ENCODE data around the gene SCNN1A.

Gene SCNN1A

GRCh38 chr12:6315704-6316597 is 59.4 kb downstream of the SCNN1A start:
- no peak for DNase-seq

DNA sequence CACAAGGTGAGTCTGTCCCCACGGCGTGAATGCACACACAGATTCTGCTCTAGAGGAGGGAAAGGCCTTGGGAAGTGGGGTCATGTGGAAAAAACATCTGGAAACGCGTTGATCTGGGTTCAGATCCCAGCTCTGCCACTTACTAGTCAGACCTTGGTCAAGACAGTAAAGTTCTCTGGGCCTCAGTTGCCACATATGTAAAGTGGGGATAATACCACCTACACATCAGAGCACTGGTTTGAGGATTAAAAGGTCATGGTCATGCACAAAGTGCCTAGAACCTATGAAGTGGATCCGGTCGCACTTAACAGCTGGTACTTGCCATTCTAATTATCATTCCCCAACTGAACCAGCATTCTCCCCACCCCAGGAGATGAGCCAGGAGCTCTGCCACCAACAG is 60.2 kb downstream of the SCNN1A start:
- DNase-seq = no peak

DNA sequence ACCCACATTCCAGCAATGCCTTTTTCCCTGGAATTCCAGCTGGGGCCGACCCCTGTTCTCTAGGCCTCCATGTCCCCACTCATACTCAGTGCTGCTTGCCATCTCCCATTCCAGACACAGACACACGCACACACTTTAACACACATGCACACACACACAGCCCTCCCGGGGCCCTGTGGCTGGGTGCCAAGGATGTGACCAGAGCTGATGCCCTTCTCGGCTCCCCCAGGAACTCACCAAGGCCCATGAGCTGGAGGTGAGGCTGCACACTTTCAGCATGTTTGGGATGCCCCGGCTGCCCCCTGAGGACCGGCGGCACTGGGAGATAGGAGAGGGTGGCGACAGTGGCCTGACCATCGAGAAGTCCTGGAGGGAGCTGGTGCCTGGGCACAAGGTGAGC is 60.6 kb downstream of the SCNN1A start:
- no peak for DNase-seq

DNA sequence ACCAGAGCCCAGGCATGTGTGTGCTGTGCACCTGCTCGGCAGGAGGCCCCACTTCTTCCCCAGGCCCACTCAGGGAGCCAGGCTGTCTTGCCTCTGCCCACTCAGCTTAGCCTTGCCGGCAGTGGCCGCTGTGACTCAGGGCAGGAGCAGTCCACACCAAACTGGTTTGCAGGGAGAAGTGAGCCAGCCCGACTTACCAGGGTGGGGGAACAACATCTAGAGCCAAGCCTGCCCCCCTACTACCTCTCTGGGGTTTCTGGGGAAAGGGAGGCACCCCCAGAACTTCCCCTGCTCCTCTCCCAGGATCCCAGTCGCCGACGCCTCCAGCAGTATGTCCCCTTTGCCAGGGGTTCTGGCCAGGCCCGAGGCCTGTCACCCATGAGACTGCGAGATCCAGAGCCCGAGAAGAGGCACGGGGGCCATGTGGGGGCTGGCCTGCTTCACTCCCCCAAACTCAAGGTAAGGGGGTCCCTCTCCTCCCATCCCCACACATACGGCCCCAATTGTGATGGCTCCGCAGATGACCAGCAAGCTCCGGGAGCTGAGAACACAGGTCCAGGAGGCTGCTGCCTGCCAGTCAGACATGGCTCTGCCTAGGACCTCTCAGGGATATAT is 61.9 kb downstream of the SCNN1A start:
- no peak for DNase-seq

- no peak for DNase-seq
Observed at GRCh38 chr12:6312529-6313325, 62.6 kb downstream of the SCNN1A start.

DNA sequence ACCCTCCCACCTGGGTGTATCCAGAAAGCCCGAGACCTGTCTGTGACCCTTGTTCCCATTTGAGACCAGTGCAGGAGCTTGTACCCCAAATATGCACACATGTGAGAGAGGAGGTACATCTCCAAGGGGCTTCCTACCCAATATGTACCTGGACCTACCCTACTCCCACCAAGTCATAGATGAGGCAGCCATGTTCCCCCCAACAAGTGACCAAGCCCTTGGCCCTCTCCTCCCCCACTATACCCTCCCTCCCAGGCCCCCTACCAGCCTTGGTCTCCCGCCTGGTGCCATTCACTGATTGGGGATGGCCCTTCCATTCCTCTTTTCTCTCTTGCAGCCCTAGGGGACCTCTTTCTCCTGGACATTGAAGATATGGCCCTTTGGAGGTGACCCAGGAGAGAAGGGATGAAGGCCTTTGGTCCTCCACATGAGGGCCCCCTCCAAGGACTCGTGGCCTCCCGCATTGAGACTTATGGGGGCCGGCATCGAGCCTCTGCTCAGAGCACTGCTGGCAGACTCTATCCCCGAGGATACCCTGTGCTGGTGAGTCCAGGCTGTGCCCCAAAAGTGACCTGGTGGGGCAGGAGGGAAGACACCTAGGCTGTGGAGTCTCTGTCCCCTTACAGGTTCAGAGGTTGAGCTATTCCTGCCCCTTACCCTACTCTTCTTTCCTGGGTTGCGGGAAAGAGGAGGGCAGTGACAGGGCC is 63.4 kb downstream of the SCNN1A start:
- DNase-seq = no peak

DNA sequence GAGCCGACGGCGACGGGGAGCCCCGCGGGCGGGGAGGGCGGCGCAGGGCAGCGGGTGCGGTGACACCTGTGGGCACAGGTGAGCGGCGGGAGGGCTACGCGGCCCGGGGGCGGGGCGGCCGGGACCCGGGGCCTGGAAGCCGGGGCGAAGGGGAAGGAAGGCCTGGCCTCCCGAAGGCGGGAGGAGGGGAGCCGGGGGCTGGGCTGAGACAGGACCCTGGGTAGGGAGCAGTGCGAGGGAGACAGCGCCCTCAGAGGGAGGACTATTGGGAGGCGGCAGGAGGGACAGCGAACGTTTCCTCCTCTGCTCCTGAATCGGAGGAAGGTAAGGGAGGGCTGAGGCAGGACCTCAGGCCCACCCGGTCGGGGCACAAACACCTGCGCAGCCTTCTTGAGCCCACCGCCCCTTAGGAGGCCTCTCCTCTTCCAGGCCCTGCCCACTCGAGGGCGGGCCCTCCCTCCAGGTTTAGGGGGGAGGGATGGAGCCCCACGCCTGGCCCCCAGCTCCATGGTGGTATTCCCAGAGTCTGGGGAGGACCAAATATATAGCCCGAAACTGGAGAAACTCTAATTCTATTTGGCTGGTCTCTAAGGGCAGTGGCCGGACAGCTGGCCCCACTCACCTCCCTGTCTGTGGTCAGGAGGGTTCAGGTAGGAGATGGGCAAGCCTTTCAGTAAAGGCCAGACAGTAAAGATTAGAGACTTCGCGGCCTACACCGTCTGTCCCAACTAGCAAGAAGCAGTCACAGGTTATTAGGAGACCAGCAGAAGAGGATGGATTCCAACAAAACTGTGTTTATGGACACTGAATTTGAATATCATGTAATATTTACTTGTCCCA is 64.4 kb downstream of the SCNN1A start:
- no peak for DNase-seq

- DNase-seq = no peak
Observed at GRCh38 chr12:6307529-6307928, 67.8 kb downstream of the SCNN1A start.

DNA sequence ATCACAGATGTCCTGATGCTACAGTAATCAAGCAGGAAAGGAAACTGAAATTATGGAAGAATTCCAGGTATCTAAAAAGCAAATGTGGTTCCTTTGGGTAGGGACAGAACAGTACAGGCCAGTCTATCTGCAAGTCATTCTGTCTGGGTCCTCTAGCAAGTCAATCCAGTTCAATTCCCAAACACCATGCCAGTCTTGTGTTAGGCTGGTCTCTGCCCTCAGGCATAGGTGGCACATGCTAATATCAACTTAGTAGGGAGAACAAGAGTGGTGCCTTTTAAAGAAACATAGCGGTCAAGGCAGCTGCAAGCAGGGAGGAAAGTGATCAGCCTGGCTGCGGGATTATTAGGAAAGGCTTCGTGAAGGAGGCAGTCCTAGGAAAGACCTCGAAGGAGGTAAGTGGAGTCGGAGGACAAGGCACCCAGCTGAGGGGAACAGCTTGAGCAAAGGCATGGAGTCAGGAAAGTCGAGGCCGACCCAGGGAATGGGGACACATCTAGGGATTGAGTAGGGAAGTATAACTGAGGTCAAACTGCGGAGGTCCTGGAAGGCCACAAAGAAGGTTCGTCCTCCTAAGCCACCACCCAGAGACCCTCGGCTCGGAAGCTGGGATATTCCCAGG is 68.7 kb downstream of the SCNN1A start:
- no peak for DNase-seq

GRCh38 chr12:6306151-6306550 is 69.2 kb downstream of the SCNN1A start:
- DNase-seq = no peak

GRCh38 chr12:6303071-6303470 is 72.3 kb downstream of the SCNN1A start:
- no peak for DNase-seq

DNA sequence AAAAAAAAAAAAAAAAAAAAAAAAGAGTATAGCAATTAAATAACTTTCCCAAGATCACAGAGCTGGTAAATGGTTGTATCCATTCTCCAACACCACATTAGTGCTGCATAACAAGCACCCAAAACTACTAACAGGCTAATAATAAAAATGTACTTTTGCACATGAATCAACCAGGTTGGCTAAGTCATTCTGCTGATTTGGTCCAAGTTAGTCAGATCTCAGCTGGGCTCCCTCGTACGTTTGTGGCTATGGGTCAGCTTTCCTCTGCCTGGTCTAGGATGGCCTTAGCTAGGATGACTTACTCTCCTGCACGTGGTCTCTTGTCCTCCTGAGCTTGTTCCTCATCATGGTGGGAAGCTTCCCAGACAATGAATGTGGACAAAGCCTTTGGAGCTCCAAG is 72.7 kb downstream of the SCNN1A start:
- DNase-seq = no peak

DNA sequence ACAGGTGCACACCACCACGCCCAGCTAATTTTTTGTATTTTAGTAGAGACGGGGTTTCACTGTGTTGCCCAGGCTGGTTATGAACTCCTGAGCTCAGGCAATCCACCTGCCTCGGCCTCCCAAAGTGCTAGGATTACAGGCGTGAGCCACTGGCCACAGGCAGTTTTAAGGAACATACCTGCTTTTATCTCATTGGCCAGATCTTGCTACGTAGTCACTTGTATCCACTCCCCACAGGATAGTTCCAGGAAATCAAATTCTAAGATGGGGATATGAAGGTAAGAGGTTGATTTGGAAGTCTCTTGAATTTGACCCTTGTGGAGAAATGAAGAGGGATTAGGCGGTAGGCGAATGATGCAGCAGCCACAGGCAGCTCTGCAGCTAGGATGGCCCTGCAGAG is 73.6 kb downstream of the SCNN1A start:
- no peak for DNase-seq

GRCh38 chr12:6297170-6297569 is 78.2 kb downstream of the SCNN1A start:
- no peak for DNase-seq

Measured in activated CD4-positive, alpha-beta T cell treated with anti-CD3 and anti-CD28 coated beads for 48 hours (primary cell).